Stomach (tissue), 19 donors: ENCODE results near the gene MYO1B. TPM values are rescaled to one million over a fixed set of nuclear protein-coding genes. Genes with fewer than 3 reads are reported as not detected.

Experiments used
- DNase-seq, 2 donors: peaks; one replicate each; pipeline versions ENCODE4 v3.0.0 to v3.0.0-alpha.2; 2013 to 2019
- H3K27ac ChIP-seq, 5 donors: fragments of 200-600 bp in 4 of 5; sonication (generic) in 4 of 5; one replicate each; pipeline ENCODE4 v1.5.1; 2013 to 2019; ENCODE audit warnings: mild to moderate bottlenecking in 1 of 5, moderate library complexity in 1 of 5
- H3K27me3 ChIP-seq, 3 donors: fragments of 200-600 bp; sonication (generic); one replicate each; pipeline ENCODE4 v1.5.1; 2017 to 2019; ENCODE audit warnings: mixed run types in 1 of 3
- H3K36me3 ChIP-seq, 4 donors: fragments of 200-600 bp; sonication (generic); 1 replicate in 3 of 4; 2 replicates in 1 of 4; pipeline ENCODE4 v1.5.1; 2016 to 2019
- H3K4me1 ChIP-seq, 4 donors: fragments of 200-600 bp; sonication (generic); one replicate each; pipeline ENCODE4 v1.5.1; 2016 to 2019
- H3K4me3 ChIP-seq, 4 donors: fragments of 200-600 bp; sonication (generic) in 3 of 4; one replicate each; pipeline ENCODE4 v1.5.1; 2016 to 2019; ENCODE audit warnings: mild to moderate bottlenecking in 1 of 4
- H3K9me3 ChIP-seq, 4 donors: fragments of 200-600 bp; sonication (generic); one replicate each; pipeline ENCODE4 v1.5.1; 2016 to 2019
- CTCF ChIP-seq, 7 experiments: fragments of 450-650 bp in 4 of 7; fragments of 200-600 bp in 3 of 7; sonication (generic) in 3 of 7; IDR thresholded peaks; one replicate each; pipeline ENCODE4 v1.5.1; 2016 to 2019; ENCODE audit warnings: antibody characterized with exemption in 7 of 7, control low read depth in 2 of 7, mild to moderate bottlenecking in 1 of 7
- EP300 ChIP-seq: sonication (generic); formaldehyde crosslinking; IDR thresholded peaks from one replicate; pipeline ENCODE4 v1.6.1; 2017; ENCODE audit warnings: antibody characterized with exemption
- POLR2A ChIP-seq, 4 donors: fragments of 450-650 bp; IDR thresholded peaks; one replicate each; pipeline ENCODE4 v1.6.1; 2016; ENCODE audit warnings: antibody characterized with exemption in 4 of 4, control low read depth in 2 of 4, mild to moderate bottlenecking in 1 of 4, moderate library complexity in 1 of 4
- POLR2AphosphoS5 ChIP-seq, 3 donors: sonication (generic); formaldehyde crosslinking; IDR thresholded peaks; one replicate each; pipeline ENCODE4 v1.6.1; 2016; ENCODE audit warnings: antibody characterized with exemption in 3 of 3
- WGBS, 5 donors: extraction: QIAGEN DNeasy Blood & Tissue Kit in 3 of 5; methylation state at CpG; one replicate each; pipeline versions ENCODE4 v1.1.5 to v1.1.7; 2013 to 2018; 5-methylcytosine and 5-hydroxymethylcytosine counted together
- intact Hi-C: fragments of 100-400 bp; cut with DNase I; formaldehyde crosslinking; loops from one replicate; pipeline ENCODE4 v1.15.1; 2023; ENCODE audit warnings: low total_unique reads
- long read RNA-seq, 10 donors: transcript quantifications; one replicate each; lab custom pipeline, GENCODE V29; 2026
- polyA plus RNA-seq, 3 donors: library from polyadenylated mRNA; stranded (reverse); fragments of 200-250 nt; gene quantifications; one replicate each; pipeline ENCODE4 v1.2.3, GENCODE V29; 2013
- total RNA-seq, 5 donors: library from RNA; depleted of rRNA; stranded (reverse); fragments of >200 nt; gene quantifications; one replicate each; pipeline versions ENCODE4 v1.1.0 to v1.2.3, GENCODE V29; 2014 to 2016
- donor health status: healthy with polysubstance abuse.
- donor health status: Bipolar disorder and iron deficiency.
- donor health status: healthy.

Gene MYO1B
- 100 to 1,000 TPM in 1 of 5 donors, 10 to 100 TPM in 3, 1 to 10 TPM in 1; 8.8 to 123 (median 25.5) TPM for total RNA-seq
- 10 to 100 TPM in 1 of 3 donors, 1 to 10 TPM in 2; 6.1 to 11.0 (median 7.5) TPM for polyA plus RNA-seq
- long read RNA-seq, donor 1, result 0 reads
- long read RNA-seq, donor 2, result 0 reads
- long read RNA-seq, donor 3, partial matches to known transcripts, result 10 of 10 reads
- long read RNA-seq, donor 3, other reads (novel, unspliced or antisense), result 0 of 10 reads
- long read RNA-seq, donor 4, full-length matches to known transcripts, result 2 of 2 reads
- long read RNA-seq, donor 4, partial matches to known transcripts, result 0 of 2 reads
- long read RNA-seq, donor 4, other reads (novel, unspliced or antisense), result 0 of 2 reads
- long read RNA-seq, donor 5, full-length matches to known transcripts, result 2 of 2 reads
- long read RNA-seq, donor 5, partial matches to known transcripts, result 0 of 2 reads
- long read RNA-seq, donor 5, other reads (novel, unspliced or antisense), result 0 of 2 reads
- long read RNA-seq, donor 6, result 0 reads
- long read RNA-seq, donor 7, full-length matches to known transcripts, result 1 of 1 reads
- long read RNA-seq, donor 7, partial matches to known transcripts, result 0 of 1 reads
- long read RNA-seq, donor 7, other reads (novel, unspliced or antisense), result 0 of 1 reads
- long read RNA-seq, donor 8, result 0 reads
- long read RNA-seq, donor 9, partial matches to known transcripts, result 20 of 20 reads
- long read RNA-seq, donor 9, other reads (novel, unspliced or antisense), result 0 of 20 reads
- long read RNA-seq, donor 10, result 0 reads

GRCh38 chr2:191245046-191245868 lies at the start of gene MYO1B:
Gene MYO1B (plus strand): TSS chr2:191245404. CDS start chr2:191276896, 31,492 bp downstream.
- peak within 1 kb of the TSS; percentile 70 to 88 (median 78) for H3K27ac ChIP-seq
- peaks cover 5 to 48% (median 33%) of the 10 kb centered on the region in 4 donors for H3K4me1 ChIP-seq
- H3K9me3 ChIP-seq, result peaks cover 0 to 5% (median 0%) of the 10 kb centered on the region in 4 donors
- intact Hi-C loops, result no loop called here
- TF ChIP-seq CTCF (IDR thresholded peaks at IDR 0.05) (peak in 4 of 7 experiments; percentile 27 to 45 (median 32)), POLR2A (IDR thresholded peaks at IDR 0.05) (no peak), EP300 (no peak), POLR2AphosphoS5 (IDR thresholded peaks at IDR 0.05) (peak in 2 of 3 donors; percentile 53 to 55)
- peak within 1 kb of the TSS; percentile 72 to 92 (median 81) for H3K4me3 ChIP-seq
- H3K27me3 ChIP-seq, result peaks cover 0 to 16% (median 11%) of the 10 kb centered on the region in 3 donors
- WGBS, 5 donors, result 0 to 1% (median 1%) methylated on average over 28 to 112 of the region's 112 CpGs
- peak; percentile 75 to 95 for DNase-seq
- H3K36me3 ChIP-seq, result no peaks in the 10 kb centered on the region

DNA sequence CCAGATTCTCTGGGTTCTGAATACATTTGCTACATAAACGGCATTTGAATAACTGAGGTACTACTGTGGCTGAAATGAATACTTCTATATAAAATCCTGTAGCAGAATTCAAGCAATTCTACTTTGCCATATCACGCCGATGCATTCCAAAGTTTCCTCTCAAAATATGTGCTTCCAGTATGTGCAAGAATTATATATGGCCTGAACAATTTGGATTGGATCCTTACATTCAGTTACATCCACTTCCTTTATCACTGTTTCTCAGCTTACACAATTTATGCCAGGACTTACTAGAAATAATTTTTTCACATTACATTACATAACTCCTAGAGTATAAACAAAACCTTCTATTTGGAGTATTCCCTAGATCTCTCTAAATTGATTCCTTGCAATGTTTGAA lies 48.1 kb upstream of the MYO1B start:
- WGBS, 5 donors, result 86 to 99% (median 96%) methylated on average over 3 of the region's 3 CpGs

GRCh38 chr2:191198271-191198670 lies 46.9 kb upstream of the MYO1B start:
- WGBS, 5 donors, result 86 to 96% (median 92%) methylated on average over 4 of the region's 4 CpGs
- no peak for DNase-seq
- no peak for TF ChIP-seq POLR2AphosphoS5 (IDR thresholded peaks at IDR 0.05)
- no peak for TF ChIP-seq POLR2A (IDR thresholded peaks at IDR 0.05)
- TF ChIP-seq EP300, result no peak
- no peak for TF ChIP-seq CTCF (IDR thresholded peaks at IDR 0.05)
- Histone ChIP-seq H3K27me3 (no peaks in the 10 kb centered on the region), H3K36me3 (no peaks in the 10 kb centered on the region), H3K4me1 (no peaks in the 10 kb centered on the region), H3K9me3 (peaks cover 0 to 5% (median 0%) of the 10 kb centered on the region in 4 donors), H3K27ac (no peak overlapping the region), H3K4me3 (no peak overlapping the region)
- intact Hi-C loops, result no loop called here

More for the DNA sequence above, 48.1 kb upstream of the MYO1B start:
- Histone ChIP-seq H3K4me1 (no peaks in the 10 kb centered on the region), H3K4me3 (no peak overlapping the region), H3K36me3 (no peaks in the 10 kb centered on the region), H3K27ac (no peak overlapping the region), H3K9me3 (peaks cover 0 to 5% (median 0%) of the 10 kb centered on the region in 4 donors), H3K27me3 (no peaks in the 10 kb centered on the region)
- intact Hi-C loops, result no loop called here
- no peak for TF ChIP-seq POLR2AphosphoS5 (IDR thresholded peaks at IDR 0.05)
- TF ChIP-seq POLR2A (IDR thresholded peaks at IDR 0.05), result no peak
- no peak for TF ChIP-seq EP300
- TF ChIP-seq CTCF (IDR thresholded peaks at IDR 0.05), result no peak
- peak in 1 of 2 donors; percentile 14 for DNase-seq
